Kidney epithelial cell (primary cell): ENCODE measurements around the gene ZEB2. TPM values are rescaled to one million over a fixed set of nuclear protein-coding genes. Genes with fewer than 3 reads are reported as not detected.

Source experiments
- DNase-seq: peaks from one replicate; pipeline ENCODE4 v3.0.0-alpha.2; 2010; ENCODE audit warnings: low read depth
- H3K27me3 ChIP-seq: 2 replicates; pipeline ENCODE4 v1.6.0; 2011; ENCODE audit warnings: low read length; ENCODE audit not compliant: control insufficient read depth, insufficient read depth
- H3K36me3 ChIP-seq: 2 replicates; pipeline ENCODE4 v1.5.1; 2011; ENCODE audit warnings: low read length; ENCODE audit not compliant: control insufficient read depth, insufficient read depth
- H3K4me3 ChIP-seq: 2 replicates; pipeline ENCODE4 v1.5.1; 2011; ENCODE audit warnings: low read depth, mild to moderate bottlenecking, control low read depth, low read length
- CTCF ChIP-seq: IDR thresholded peaks from 2 replicates; pipeline ENCODE4 v1.5.1; 2011; ENCODE audit warnings: mild to moderate bottlenecking, moderate library complexity, low read length, control low read depth, inconsistent platforms; ENCODE audit not compliant: insufficient read depth, poor library complexity, severe bottlenecking
- total RNA-seq: library from RNA; depleted of rRNA; stranded (reverse); fragments of >200 nt; gene quantifications from 2 replicates; pipeline ENCODE4 v1.2.3, GENCODE V29; 2015

ZEB2 gene
- total RNA-seq, 1 donor from 2014 or later: 14.7 TPM

DNA sequence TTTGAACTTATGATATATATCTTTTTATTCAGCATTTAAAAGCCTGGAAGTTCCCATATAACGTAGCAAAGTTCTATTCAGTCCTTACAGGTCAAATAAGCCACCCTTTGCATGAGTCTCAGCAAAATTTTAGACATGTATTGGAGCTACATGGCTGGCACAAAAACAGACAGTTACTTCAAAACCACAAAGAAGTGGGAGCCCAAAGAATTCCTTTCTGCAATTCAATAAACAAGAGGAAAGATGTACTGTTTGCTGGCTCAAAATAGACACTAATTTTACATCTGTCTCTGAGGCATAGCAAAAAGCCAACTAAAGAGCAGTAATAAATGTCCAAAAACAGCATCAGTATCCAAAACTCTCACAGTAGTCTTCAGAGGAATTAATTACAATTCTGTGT, 87.0 kb downstream of the ZEB2 start:
- DNase-seq: no peak
- Histone ChIP-seq H3K4me3 (no peak overlapping the region), H3K36me3 (no peaks in the 10 kb centered on the region), H3K27me3 (no peaks in the 10 kb centered on the region)
- TF ChIP-seq CTCF: no peak

DNA sequence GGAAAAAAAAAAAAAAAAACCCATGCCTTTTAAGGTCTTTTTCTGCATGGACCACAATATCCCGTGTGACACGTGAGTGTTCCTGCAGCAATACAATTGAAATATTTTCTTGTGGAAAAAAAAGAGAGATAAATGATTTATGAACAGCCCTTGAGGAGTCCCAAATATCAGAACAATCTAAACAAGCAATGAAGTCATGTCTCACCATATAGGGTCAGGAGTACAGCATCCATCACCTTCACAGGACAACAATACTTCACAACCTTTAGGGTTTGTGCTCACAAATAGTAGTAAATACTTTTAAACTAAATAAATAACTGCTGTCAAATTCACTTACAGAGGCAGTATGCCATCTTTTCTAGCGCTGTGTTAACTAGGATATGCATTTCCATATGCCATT, 87.9 kb downstream of the ZEB2 start:
- no peak for TF ChIP-seq CTCF
- no peak overlapping the region for H3K4me3 ChIP-seq
- no peaks in the 10 kb centered on the region for H3K36me3 ChIP-seq
- DNase-seq: no peak
- H3K27me3 ChIP-seq: no peaks in the 10 kb centered on the region

DNA sequence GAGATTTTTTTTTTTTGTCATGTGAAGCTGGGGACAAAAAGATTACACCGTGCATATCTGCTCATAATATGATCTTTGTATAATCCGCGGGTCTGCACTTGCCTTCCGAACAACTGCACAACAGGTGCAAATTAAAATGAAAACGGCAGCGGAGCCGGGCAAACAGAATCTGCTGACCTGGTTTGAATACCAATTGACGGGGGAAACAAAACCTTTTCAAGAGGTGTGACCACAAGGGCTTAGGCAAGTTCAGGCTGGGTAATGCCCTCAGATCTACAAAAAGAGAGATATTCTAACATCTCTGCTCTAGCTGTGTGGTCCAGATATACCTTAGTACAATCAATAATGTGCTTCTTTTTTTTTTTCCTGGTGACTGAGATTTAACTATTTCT, 88.5 kb downstream of the ZEB2 start:
- Histone ChIP-seq H3K4me3 (no peak overlapping the region), H3K36me3 (no peaks in the 10 kb centered on the region), H3K27me3 (no peaks in the 10 kb centered on the region)
- no peak for TF ChIP-seq CTCF
- DNase-seq: no peak

DNA sequence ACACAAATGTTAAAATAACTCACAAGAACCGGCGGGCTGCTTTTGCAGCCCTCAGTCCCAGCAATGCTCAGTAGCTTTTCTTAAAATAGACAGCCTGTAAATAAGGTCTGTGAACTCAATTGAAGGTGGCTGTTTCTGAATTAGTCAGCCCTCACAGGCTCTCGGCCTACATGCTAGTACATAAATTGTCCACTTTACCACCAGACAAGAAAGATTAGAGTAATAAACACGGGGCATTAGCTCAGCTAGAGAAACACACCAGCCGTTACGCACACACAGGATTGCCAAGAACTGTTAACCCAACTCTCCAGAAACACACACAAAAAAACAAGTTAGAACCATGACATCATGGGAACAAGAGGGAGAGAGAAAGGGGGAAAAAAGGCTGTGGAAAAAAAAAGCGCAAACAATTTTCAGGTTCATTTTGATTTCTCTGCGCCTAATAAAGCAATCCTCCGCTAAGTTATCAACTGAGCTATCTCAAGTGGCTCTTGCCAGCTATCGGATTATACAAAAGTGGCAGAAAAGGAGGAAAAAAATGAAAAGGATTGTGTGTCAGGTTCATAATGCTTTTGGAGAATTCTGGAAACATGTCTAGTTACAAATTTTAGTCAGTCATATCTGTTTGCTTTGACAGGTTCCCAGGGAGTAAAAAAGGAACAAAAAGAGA, 89.1 kb downstream of the ZEB2 start:
- Histone ChIP-seq H3K4me3 (no peak overlapping the region), H3K27me3 (no peaks in the 10 kb centered on the region), H3K36me3 (no peaks in the 10 kb centered on the region)
- no peak for TF ChIP-seq CTCF
- DNase-seq: no peak

GRCh38 chr2:144429396-144430112, 90.4 kb downstream of the ZEB2 start:
- H3K36me3 ChIP-seq: no peaks in the 10 kb centered on the region
- no peaks in the 10 kb centered on the region for H3K27me3 ChIP-seq
- TF ChIP-seq CTCF: no peak
- no peak for DNase-seq
- H3K4me3 ChIP-seq: no peak overlapping the region
